ENCODE measurements around the gene IRGC.
"Not testable (repeated sequence)": the region's sequence is repeated elsewhere in the genome, so short reads cannot be mapped to it uniquely, and the experiment has no call there.

IRGC gene, protein sequence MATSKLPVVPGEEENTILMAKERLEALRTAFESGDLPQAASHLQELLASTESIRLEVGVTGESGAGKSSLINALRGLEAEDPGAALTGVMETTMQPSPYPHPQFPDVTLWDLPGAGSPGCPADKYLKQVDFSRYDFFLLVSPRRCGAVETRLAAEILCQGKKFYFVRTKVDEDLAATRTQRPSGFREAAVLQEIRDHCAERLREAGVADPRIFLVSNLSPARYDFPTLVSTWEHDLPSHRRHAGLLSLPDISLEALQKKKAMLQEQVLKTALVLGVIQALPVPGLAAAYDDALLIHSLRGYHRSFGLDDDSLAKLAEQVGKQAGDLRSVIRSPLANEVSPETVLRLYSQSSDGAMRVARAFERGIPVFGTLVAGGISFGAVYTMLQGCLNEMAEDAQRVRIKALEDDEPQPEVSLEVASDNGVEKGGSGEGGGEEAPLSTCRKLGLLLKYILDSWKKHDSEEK

DNA sequence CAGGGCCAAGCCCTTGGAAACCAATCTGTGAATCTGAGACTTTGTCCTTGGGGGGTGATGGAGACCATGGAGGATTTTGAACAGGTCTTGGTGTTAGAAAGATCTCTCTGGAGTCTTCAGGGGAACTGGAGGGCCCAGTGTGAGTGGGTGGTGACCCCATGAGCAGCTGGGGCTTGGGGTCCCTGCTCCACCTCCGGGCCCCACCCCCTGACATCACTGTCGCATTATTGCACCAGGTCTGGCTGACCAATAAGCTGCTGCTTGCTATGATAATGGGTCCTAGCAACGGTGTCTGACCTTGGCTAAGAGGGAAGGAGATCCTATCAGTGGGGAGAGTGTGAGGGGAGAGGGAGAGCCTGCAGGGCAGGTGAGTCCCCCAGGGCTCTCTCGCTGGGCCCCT lies at the start of gene IRGC:
Gene IRGC (plus strand): TSS at position 301 of the 400 bp plus-strand sequence. CDS start 2,483 bp downstream, outside the sequence.
- no peak for DNase-seq (ENCODE audit: low read depth in 2 of 3, low spot score in 1 of 3)

DNA sequence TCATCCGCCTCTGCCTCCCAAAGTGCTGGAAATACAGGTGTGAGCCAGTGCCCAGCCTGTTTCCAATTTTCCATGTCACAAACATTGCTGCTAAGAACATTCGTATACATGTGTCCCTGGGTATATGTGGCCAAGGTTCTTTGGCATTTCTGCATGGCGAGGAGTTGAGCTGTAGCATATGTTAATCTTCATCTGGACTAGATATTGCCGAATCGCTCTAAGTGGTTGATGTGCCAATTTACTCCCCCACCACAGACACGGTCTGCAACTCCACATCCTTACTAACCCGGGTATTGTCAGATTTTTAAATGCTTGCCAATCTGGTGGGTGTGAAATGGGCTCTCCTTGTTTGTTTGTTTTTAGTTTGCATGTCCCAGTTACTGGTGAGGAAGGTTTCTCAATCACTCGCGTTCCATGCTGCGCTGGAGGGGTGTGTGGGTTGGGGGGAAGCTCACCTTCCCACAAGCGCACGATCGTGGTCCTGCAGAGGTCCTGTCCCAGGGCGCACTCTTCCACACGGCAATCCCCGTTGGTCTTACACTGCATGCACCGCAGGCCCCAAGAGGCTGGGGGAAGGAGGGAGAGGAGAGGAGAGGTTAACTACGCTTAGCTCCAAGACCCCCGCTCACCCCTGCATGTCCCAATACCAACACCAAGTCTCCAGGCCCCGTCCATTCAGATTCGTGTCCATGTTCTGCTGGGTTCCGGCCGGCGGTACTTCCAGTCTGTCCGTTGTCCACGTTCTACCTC lies 48.6 kb upstream of the IRGC start:
- no peak for DNase-seq (ENCODE audit: low read depth in 2 of 3, low spot score in 1 of 3)

DNA sequence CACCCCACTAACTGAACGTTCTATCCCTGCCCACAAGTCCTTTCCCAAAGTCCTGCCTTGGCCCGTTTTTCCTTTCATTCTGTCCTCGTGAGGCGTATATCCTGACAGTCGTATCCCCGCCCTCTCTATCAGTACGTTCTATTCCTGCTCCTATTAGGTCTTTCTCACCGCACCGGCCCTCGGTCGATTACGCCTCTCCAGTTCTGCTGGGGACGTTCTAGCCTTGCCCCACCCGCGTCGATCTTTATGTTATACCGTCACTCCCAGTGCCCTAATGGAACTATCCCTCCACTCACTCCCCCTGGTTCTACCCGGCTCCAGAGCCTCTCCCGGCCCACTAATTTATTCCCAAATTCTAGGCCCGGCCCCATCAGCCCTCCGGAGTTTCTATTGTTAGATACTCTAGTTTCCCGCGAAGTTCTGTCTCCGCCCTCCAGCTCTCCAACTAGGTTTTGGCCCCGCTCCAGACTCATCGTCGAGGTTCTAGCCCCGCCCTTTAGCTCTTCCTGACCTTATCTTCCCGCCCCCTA lies 47.9 kb upstream of the IRGC start:
- no peak for DNase-seq (ENCODE audit: low read depth in 2 of 3, low spot score in 1 of 3)

DNA sequence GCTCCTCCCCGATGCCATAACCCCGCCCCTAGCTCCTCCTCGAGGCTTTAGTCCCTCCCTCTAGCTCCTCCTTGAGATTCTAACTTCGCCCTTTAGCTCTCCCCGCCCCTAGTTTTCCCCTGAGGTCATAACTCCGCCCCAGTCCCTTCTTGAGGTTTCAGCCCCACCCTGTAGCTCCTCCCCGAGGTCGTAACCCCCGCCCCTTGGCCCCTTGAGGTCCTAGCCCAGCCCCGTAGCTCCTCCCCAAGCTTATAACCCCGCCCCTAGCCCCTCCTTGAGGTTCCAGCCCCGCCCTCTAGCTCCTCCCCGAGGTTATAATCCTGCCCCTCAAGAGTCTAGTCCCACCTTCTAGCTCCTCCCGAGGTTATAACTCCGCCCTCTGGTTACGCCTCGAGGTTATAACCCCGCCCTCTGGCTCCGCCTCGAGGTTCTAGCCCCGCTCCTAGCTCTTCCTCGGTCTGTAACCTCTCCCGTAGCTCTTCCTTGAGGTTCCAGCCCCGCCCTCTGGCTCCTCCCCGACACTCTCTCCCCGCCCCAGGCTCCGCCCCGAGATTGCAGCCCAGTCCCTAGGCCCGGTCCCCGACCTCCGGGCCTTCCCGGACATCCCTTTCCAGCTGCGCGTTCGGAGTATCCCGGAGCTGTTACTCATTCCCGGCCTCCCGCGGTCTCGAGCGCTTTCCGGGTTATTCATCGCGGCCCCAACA lies 47.3 kb upstream of the IRGC start:
- DNase-seq (ENCODE audit: low read depth in 2 of 3, low spot score in 1 of 3) = peak; percentile 93 to 99 (median 99)

DNA sequence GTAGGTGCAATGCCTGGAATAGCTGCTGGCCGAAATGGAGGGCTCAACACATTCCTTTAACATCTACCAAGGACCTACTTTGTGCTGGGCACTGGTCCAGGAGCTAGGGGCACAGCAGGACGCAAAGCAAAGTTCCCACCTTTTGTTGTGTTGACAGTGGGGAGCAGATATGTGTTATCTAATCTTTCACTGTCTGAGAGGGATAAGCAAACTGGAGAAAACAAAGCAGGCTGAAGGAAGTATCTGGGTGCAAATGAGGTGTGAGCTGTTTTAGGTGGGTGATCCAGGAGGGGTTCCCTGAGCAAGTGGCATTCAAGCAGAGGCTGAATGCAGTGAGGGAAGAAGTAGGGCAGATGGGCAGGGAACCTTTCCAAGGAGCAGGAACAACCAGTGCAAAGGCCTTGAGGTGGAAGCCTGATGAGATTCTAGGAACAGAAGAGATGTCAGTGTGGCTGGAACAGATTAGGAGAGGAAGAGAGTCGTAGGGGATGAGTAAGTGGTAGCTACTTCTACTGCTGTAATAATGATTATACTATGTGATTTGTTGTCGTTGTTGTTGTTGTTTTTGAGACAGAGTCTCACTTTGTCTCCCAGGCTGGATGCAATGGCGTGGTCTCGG lies 43.7 kb upstream of the IRGC start:
- DNase-seq (ENCODE audit: low read depth in 2 of 3, low spot score in 1 of 3) = no peak

DNA sequence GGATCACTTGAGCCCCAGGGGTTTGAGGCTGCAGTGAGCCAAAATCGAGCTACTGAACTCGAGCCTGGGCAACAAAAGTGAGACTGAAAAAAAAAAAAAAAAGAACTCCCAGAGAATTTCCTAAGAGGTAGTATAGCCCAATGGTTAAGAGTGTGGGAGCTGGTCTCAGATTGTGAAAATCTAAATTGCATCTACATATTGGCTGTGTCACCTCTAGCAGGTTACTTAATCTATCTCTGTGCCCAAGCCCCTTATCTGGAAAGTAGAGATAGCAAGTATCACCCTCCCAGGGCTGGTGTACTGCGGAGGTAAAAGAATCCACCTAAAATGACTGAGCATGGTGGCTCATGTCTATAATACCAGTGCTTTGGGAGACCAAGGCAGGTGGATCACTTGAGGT lies 42.2 kb upstream of the IRGC start:
- DNase-seq (ENCODE audit: low read depth in 2 of 3, low spot score in 1 of 3) = no peak

DNA sequence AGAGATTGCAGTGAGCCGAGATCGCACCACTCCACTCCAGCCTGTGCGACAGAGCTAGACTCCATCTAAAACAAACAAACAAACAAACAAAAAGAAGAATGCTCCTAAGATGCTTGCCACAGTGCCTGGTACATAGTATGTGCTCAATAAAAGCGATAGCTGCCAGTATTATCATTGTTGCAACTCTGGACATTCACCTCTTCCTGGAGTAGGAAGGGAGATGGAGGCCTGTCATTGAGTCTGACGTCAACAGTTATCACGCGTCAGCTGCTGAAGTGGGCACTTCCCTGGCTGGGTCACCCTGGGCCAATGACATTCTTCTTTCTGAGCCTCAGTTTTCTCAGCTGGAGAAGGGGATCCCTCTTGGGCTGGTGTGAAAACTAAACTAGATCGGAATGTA lies 41.7 kb upstream of the IRGC start:
- no peak for DNase-seq (ENCODE audit: low read depth in 2 of 3, low spot score in 1 of 3)

DNA sequence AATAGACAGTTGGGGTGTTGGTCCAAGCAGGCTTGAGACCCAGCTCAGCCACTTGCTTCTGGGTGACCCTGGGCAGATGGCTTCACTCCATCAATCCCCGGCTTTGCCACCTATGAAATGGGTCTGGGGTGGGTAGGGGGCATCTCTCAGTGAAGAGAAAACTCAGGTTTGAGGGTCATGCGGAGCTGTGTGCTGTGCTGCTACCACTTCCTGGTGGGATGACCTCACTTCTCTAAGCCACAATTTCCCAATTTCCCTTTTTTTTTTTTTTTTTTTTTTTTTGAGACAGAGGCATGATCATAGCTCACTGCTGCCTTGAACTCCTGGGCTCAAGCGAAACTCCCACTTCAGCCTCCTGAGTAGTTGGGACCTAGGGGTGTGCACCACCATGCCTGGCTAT lies 41.3 kb upstream of the IRGC start:
- no peak for DNase-seq (ENCODE audit: low read depth in 2 of 3, low spot score in 1 of 3)

DNA sequence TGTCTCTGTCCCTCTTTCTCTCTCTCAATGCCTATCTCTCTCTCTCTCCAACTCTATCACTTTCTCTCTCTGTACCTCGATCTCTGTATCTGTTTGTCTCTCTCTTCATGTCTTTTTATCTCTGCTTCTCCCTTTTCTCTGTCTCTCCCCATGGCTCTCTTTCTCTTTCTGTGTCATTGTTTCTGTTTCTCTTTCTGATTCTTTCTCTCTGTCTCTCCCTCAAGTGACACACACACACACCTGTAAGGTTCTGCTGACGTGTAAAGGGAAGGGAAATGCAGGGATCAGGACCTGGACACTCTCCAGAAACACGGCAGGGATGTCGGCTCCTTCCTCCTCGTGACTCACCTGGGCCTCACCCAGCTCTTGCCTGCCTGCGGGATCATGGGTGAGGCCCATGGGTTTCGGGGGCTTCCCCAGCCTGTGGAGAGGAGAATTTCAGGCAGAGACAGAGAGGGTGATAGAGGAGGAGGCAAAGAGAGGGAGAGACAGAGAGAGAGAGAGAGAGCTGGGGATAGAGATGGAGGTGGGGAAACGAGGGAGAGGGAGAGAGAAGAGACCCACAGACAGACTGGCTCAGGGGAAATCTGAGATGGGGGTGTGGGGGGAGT lies 40.5 kb upstream of the IRGC start:
- DNase-seq (ENCODE audit: low read depth in 2 of 3, low spot score in 1 of 3) = no peak

DNA sequence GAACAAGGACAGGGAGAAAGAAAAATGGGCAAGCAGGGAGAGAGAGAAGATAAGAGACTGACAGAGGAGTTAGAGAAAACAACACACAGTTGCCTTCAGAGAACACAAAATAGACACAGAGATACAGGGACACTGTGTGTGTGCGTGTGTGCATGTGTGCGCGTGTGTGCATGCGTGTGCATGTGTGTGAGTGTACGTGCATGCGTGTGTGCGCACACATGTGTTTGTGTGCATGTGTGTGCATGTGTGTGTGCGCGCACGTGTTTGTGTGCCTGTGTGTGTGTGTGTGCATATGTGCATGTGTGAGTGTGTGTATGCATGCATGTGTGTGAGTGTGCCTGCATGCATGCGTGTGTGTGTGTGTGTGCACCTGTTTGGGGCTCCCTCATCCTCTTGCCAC lies 40.0 kb upstream of the IRGC start:
- DNase-seq (ENCODE audit: low read depth in 2 of 3, low spot score in 1 of 3) = no peak

DNA sequence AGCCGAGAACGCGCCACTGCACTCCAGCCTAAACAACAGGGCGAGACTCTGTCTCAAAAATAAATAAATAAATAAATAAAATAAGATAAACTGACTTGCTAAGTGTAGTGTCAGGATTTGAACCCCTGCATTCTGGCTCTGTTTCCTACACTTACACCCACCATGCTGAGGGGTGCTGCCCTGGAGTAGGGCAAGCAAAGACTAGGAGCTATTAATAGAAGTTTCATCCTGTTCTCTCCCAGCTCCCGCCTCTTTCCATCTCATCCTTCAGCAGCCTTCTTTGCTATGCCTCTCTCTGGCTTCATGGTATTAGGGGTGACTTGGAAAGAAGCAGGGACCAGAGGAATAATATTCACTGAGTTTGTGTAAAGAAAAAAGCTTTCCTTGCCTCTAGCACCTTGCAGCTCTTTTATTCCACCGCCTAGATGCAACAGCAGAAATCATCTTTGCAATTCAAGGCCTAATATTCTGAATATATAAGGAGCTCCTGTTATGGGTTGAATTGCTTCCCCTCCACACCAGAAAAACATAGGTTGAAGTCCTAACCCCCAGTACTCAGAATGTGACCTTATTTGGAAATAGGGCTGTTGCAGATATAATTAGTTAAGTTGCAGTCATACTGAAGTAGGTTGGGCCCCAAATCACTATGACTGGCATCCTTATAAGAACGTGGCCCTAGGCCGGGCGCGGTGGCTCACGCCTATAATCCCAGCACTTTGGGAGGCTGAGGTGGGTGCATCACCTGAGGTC lies 37.2 kb upstream of the IRGC start:
- no peak for DNase-seq (ENCODE audit: low read depth in 2 of 3, low spot score in 1 of 3)

DNA sequence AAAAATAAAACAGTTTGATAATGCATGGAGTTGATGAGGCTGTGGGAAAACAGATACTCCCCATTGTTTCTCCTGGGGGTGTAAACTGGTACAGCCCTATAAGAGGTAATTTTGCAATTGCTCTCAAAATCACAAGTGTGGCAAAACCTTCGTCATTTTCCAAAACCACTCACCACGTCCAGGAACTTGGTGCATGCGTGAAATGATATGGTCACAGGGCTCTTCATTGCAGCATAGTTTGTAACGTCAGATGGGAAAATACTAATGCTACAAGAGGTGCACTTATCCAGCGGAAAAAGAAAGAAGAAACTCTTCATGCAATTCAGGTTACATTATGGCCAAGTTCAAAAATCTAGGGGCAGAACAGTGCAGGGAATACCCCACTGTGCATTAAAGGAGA lies 34.1 kb upstream of the IRGC start:
- no peak for DNase-seq (ENCODE audit: low read depth in 2 of 3, low spot score in 1 of 3)

DNA sequence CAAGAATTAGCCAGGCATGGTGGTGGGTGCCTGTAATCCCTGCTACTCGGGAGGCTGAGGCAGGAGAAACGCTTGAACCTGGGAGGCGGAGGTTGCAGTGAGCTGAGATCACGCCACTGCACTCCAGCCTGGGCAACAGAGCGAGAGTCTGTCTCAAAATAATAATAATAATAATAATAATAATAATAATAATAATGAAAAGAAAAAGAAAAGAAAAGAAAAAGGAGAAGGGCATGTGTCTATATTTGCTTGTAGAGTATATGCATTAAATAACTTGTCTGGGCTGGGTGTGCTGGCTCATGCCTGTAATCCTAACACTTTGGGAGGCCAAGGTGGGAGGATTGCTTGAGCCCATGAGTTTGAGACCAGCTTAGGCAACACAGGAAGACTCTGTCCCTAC lies 33.6 kb upstream of the IRGC start:
- not testable (repeated sequence) for DNase-seq (ENCODE audit: low read depth in 2 of 3, low spot score in 1 of 3)

DNA sequence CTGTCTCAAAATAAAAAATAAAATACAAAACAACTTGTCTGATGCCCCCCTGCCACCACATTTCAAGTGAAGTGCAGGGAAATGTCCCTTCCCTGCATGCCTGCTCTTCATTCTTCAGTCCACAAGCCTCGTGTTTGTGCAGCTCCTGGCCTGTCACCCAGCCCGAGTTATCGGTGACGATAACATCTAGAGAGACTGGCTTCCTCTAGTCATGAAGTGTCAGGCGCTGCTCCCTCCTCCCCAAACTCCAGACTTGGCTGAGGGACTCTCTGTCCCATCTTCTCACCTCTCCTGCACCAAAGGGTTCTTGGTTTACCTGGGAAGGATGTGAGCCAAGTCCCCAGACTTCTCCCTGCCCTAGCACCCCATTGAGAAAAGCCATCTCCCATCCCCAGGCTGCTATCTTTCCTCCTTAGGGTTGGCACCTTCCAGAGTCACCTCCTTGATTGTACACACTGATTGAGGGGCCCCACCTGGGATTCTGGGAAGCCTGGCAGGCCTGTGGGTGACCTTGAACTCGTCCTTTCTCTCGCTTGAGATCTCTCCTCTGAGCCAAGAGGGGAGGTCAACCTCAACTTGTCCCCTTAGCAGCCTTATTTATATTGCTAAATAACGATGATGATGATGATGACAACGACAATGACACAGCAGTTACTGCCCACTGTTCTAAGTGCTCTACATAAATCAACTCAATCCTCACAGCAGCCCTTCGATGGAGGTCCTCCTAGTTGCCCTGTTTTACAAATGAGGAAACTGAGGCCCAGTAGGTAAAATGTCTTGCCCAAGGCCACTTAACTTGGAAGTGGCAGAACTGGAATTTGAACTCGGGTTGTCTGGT lies 32.8 kb upstream of the IRGC start:
- no peak for DNase-seq (ENCODE audit: low read depth in 2 of 3, low spot score in 1 of 3)

DNA sequence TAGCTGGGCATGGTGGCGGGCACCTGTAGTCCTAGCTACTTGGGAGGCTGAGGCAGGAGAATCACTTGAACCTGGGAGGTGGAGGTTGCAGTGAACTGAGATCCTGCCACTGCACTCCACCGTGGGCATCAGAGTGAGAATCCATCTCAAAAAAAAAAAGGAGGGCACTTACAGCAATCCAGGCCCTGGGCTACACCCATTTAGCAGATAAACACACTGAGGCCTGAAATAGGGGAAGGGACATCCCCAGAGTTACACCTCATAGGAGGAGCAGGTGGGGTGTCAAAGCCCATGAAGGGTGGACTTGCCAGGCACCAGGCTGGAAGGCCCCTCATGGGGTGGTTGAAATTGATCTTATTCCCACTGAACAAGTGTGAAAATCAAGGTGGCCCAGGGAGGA lies 32.0 kb upstream of the IRGC start:
- DNase-seq (ENCODE audit: low read depth in 2 of 3, low spot score in 1 of 3) = no peak

DNA sequence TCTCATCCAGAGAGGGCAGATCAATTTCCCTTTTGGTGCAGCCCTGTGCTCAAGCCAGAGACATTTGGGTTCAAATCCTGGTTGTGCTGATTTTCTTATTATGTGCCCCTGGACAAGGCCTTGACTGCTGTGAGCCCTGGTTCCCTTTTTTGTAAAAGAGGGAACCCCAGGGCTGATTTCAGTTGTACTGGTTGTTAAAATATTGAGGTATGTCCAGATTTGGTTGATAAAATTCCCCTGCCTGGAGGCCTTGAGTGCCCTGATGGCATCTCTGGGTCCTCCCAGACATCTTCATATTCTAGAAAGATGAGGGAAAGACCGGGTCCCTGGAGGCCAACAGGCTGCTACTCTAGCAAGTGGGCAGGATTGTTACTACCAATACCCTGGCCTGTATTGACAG lies 31.6 kb upstream of the IRGC start:
- no peak for DNase-seq (ENCODE audit: low read depth in 2 of 3, low spot score in 1 of 3)

DNA sequence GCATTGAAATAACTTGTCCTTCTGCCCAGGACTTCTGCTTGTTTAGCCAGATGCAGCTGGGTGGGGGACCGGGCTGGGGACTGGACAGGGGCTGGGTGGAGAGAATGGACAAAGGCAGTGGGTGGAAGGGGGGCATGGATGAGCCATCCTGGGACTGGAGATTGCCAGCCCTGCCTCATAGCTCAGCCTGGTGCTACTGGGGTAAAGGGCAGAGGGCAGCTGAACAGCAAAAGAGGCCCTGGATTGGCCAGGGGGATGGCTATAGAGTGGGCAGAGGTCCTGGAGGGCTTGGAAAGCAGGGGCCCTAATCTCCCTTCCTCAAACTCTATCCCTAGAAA lies 28.2 kb upstream of the IRGC start:
- DNase-seq (ENCODE audit: low read depth in 2 of 3, low spot score in 1 of 3) = no peak

DNA sequence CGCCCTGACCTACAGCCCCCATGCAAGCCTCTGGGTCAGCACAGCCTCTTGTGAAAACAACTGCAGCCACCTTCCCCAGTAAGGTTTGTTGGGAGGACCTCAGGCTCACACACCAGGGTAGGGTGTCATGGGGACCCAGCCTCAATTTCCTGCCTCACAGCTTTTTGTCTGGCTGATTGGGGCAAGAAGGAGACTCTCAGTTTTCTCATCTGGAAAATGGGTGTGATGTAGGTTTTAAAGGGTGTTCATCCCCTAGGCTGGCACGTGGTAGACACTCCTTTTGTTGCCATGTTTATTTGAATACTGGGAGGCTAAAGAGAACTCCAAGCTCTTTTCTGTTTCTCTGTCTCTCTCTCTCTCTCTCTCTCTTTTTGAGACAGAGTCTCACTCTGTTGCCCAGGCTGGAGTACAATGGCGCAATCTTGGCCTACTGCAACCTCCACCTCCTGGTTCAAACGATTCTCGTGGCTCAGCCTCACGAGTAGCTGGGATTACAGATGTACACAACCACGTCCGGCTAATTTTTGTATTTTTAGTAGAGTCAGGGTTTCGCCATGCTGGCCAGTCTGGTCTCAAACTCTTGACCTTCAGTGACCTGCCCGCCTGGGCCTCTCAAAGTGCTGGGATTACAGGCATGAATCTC lies 27.7 kb upstream of the IRGC start:
- DNase-seq (ENCODE audit: low read depth in 2 of 3, low spot score in 1 of 3) = no peak

DNA sequence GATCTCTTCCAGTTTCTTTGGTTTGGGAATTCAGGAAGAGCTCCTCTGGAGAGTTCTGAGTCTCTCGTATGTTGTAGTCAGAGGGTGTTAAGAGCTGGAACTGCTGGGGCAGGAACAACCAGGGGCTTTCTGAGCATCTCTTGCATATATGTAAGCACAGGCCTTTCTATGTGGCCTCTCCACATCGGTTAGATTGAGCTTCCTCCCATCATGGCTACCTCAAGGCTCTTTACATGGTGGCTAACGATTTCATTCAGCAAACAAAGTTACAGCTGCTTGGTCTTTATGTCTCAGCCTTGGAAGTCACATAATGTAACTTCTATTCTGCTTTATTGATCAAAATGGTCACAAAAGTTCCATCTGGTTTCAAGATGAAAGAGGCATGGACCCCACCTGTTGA lies 25.4 kb upstream of the IRGC start:
- no peak for DNase-seq (ENCODE audit: low read depth in 2 of 3, low spot score in 1 of 3)

Measured in stimulated activated CD4-positive, alpha-beta T cell treated with anti-CD3 and anti-CD28 coated beads, Interleukin-12 subunit alpha, Interleukin-12 subunit beta, amount 100 ng/mL, for 48 hours (primary cell).